ENCODE results near the gene FTO.

- TF ChIP-seq POLR2A (IDR thresholded peaks at IDR 0.05) (no peak), CTCF (IDR thresholded peaks at IDR 0.05) (no peak)
Measured at GRCh38 chr16:53996961-53997360, 293.0 kb downstream of the FTO start.

All from uterus (tissue), 2 donors.